ENCODE results near the gene MISP. TPM values are rescaled to one million over a fixed set of nuclear protein-coding genes. Genes with fewer than 3 reads are reported as not detected.

Gene MISP
- total and polyA plus RNA-seq, 2 experiments from 2014 or later: 43.7 to 50.9 TPM

GRCh38 chr19:746208-746819 lies 4.6 kb upstream of the MISP start:
- TF ChIP-seq CTCF (IDR thresholded peaks at IDR 0.05; ENCODE audit: poor library complexity): no peak
- TF ChIP-seq EZH2 (IDR thresholded peaks at IDR 0.05; ENCODE audit: borderline replicate concordance): no peak
- TF ChIP-seq EZH2phosphoT487 (IDR thresholded peaks at IDR 0.05; ENCODE audit: low read depth, severe bottlenecking, unreplicated experiment): no peak
- Histone ChIP-seq H4K20me1 (ENCODE audit: insufficient read depth, poor library complexity, severe bottlenecking) (no peaks in the 10 kb centered on the region), H3K27ac (no peak overlapping the region), H3K9me3 (ENCODE audit: low read depth) (no peaks in the 10 kb centered on the region), H3K9me2 (replicated peaks; ENCODE audit: insufficient read depth) (no peaks in the 10 kb centered on the region), H2AFZ (no peak overlapping the region), H3K27me3 (no peaks in the 10 kb centered on the region), H3K79me2 (no peaks in the 10 kb centered on the region), H3K4me2 (no peak overlapping the region), H3K4me3 (no peak overlapping the region), H3K36me3 (replicated peaks; ENCODE audit: insufficient read depth, low read depth) (no peaks in the 10 kb centered on the region), H3K4me1 (ENCODE audit: insufficient read depth) (peaks cover 6% of the 10 kb centered on the region)
- no peak for DNase-seq (ENCODE audit: low spot score)
- WGBS (ENCODE audit: low lambda C conversion rate, missing lambda C conversion rate): 98% methylated on average over 19 of the region's 43 CpGs

- H2AFZ ChIP-seq: no peak overlapping the region
- peaks cover 7% of the 10 kb centered on the region for H3K4me1 ChIP-seq (ENCODE audit: insufficient read depth)
- H3K4me2 ChIP-seq: no peak overlapping the region
- no peaks in the 10 kb centered on the region for H4K20me1 ChIP-seq (ENCODE audit: insufficient read depth, poor library complexity, severe bottlenecking)
- H3K4me3 ChIP-seq: no peak overlapping the region
- H3K27ac ChIP-seq: no peak overlapping the region
- 98% methylated on average over 20 of the region's 22 CpGs for WGBS (ENCODE audit: low lambda C conversion rate, missing lambda C conversion rate)
- no peak for DNase-seq (ENCODE audit: low spot score)
- H3K36me3 ChIP-seq (replicated peaks; ENCODE audit: insufficient read depth, low read depth): no peaks in the 10 kb centered on the region
- H3K9me3 ChIP-seq (ENCODE audit: low read depth): no peaks in the 10 kb centered on the region
- H3K9me2 ChIP-seq (replicated peaks; ENCODE audit: insufficient read depth): no peaks in the 10 kb centered on the region
- no peaks in the 10 kb centered on the region for H3K79me2 ChIP-seq
- no peaks in the 10 kb centered on the region for H3K27me3 ChIP-seq
- TF ChIP-seq CTCF (IDR thresholded peaks at IDR 0.05; ENCODE audit: poor library complexity) (no peak), EZH2 (IDR thresholded peaks at IDR 0.05; ENCODE audit: borderline replicate concordance) (no peak), EZH2phosphoT487 (IDR thresholded peaks at IDR 0.05; ENCODE audit: low read depth, severe bottlenecking, unreplicated experiment) (no peak)
These were observed 4.0 kb upstream of the MISP start for GRCh38 chr19:746956-747355.

GRCh38 chr19:747432-748273 lies 3.3 kb upstream of the MISP start:
- Histone ChIP-seq H3K4me3 (no peak overlapping the region), H3K4me2 (no peak overlapping the region), H4K20me1 (ENCODE audit: insufficient read depth, poor library complexity, severe bottlenecking) (no peaks in the 10 kb centered on the region), H3K9me2 (replicated peaks; ENCODE audit: insufficient read depth) (no peaks in the 10 kb centered on the region), H3K9me3 (ENCODE audit: low read depth) (no peaks in the 10 kb centered on the region), H3K4me1 (ENCODE audit: insufficient read depth) (peaks cover 7% of the 10 kb centered on the region), H3K27me3 (no peaks in the 10 kb centered on the region), H3K79me2 (no peaks in the 10 kb centered on the region), H3K27ac (peak overlapping the region; percentile 68), H3K36me3 (replicated peaks; ENCODE audit: insufficient read depth, low read depth) (no peaks in the 10 kb centered on the region), H2AFZ (no peak overlapping the region)
- WGBS (ENCODE audit: low lambda C conversion rate, missing lambda C conversion rate): 94% methylated on average over 21 of the region's 28 CpGs
- TF ChIP-seq EZH2 (IDR thresholded peaks at IDR 0.05; ENCODE audit: borderline replicate concordance) (no peak), CTCF (IDR thresholded peaks at IDR 0.05; ENCODE audit: poor library complexity) (no peak), EZH2phosphoT487 (IDR thresholded peaks at IDR 0.05; ENCODE audit: low read depth, severe bottlenecking, unreplicated experiment) (no peak)
- no peak for DNase-seq (ENCODE audit: low spot score)

Measured in hepatocyte (in vitro differentiated cells).